Measurements from ENCODE around the gene ZNF19. TPM values are rescaled to one million over a fixed set of nuclear protein-coding genes. Genes with fewer than 3 reads are reported as not detected.
A peak's percentile ranks its signal among the peaks of the same experiment; 100 is the strongest.

Gene ZNF19
- total RNA-seq, 1 experiment from 2014 or later, result 2.6 TPM

- no TSS peak for BruUV-seq (replicated peaks)
- POLR2A ChIA-PET (ENCODE audit: low non-redundant PET), result interaction anchor here (0.5 kb wide), 1 partner anchor 471 kb away, joined by 3 read pairs; no protein-coding TSS in a partner anchor
- intact Hi-C loops (cut with micrococcal nuclease; ENCODE audit: unreplicated experiment), result no loop called here
These were observed 1.2 kb upstream of the ZNF19 start for GRCh38 chr16:71490361-71490760.

GRCh38 chr16:71484006-71484893 lies 4.9 kb downstream of the ZNF19 start:
- intact Hi-C loops (cut with micrococcal nuclease; ENCODE audit: unreplicated experiment), result loop anchor here (1.0 kb wide), 1 partner anchor 22 kb away; the partner anchor contains the start of gene ZNF23
- Histone ChIP-seq H3K27me3 (replicated peaks; ENCODE audit: insufficient read depth, low read depth, low read length, poor library complexity) (no peaks in the 10 kb centered on the region), H3K27ac (ENCODE audit: low read depth, low read length, poor library complexity, severe bottlenecking) (peak overlapping the region; percentile 89), H3K36me3 (ENCODE audit: insufficient read depth, low read length, poor library complexity, severe bottlenecking) (no peaks in the 10 kb centered on the region), H3K4me1 (ENCODE audit: insufficient read depth, low read length, poor library complexity, severe bottlenecking) (peaks cover 4% of the 10 kb centered on the region), H3K9me3 (ENCODE audit: low read depth, low read length, poor library complexity, severe bottlenecking) (no peaks in the 10 kb centered on the region), H3K4me3 (ENCODE audit: low read depth, low read length, poor library complexity, severe bottlenecking) (peak overlapping the region; percentile 75)
- peak; percentile 93 for DNase-seq (ENCODE audit: low spot score)
- TF ChIP-seq CTCF (conservative IDR thresholded peaks at IDR 0.05; ENCODE audit: low read depth, low read length) (no peak), EZH2 (IDR thresholded peaks at IDR 0.05; ENCODE audit: borderline replicate concordance, low read depth, low read length, poor library complexity, severe bottlenecking) (no peak)
- BruUV-seq (replicated peaks), result no TSS peak
- ChIA-PET CTCF (no interaction called here), POLR2A (ENCODE audit: low non-redundant PET) (no interaction called here)

More at GRCh38 chr16:71490361-71490760, 1.2 kb upstream of the ZNF19 start:
- no peaks in the 10 kb centered on the region for H3K4me1 ChIP-seq (ENCODE audit: insufficient read depth, low read length, poor library complexity, severe bottlenecking)
- CTCF ChIA-PET, result no interaction called here
- H3K9me3 ChIP-seq (ENCODE audit: low read depth, low read length, poor library complexity, severe bottlenecking), result no peaks in the 10 kb centered on the region
- H3K36me3 ChIP-seq (ENCODE audit: insufficient read depth, low read length, poor library complexity, severe bottlenecking), result no peaks in the 10 kb centered on the region
- H3K4me3 ChIP-seq (ENCODE audit: low read depth, low read length, poor library complexity, severe bottlenecking), result no peak overlapping the region
- no peak for DNase-seq (ENCODE audit: low spot score)
- TF ChIP-seq EZH2 (IDR thresholded peaks at IDR 0.05; ENCODE audit: borderline replicate concordance, low read depth, low read length, poor library complexity, severe bottlenecking), result no peak
- no peak for TF ChIP-seq CTCF (conservative IDR thresholded peaks at IDR 0.05; ENCODE audit: low read depth, low read length)
- no peak overlapping the region for H3K27ac ChIP-seq (ENCODE audit: low read depth, low read length, poor library complexity, severe bottlenecking)
- no peaks in the 10 kb centered on the region for H3K27me3 ChIP-seq (replicated peaks; ENCODE audit: insufficient read depth, low read depth, low read length, poor library complexity)

GRCh38 chr16:71482569-71482968 lies 6.6 kb downstream of the ZNF19 start:
- BruUV-seq (replicated peaks), result no TSS peak
- DNase-seq (ENCODE audit: low spot score), result no peak
- TF ChIP-seq CTCF (conservative IDR thresholded peaks at IDR 0.05; ENCODE audit: low read depth, low read length), result no peak
- TF ChIP-seq EZH2 (IDR thresholded peaks at IDR 0.05; ENCODE audit: borderline replicate concordance, low read depth, low read length, poor library complexity, severe bottlenecking), result no peak
- intact Hi-C loops (cut with micrococcal nuclease; ENCODE audit: unreplicated experiment), result no loop called here
- ChIA-PET POLR2A (ENCODE audit: low non-redundant PET) (no interaction called here), CTCF (no interaction called here)
- H3K36me3 ChIP-seq (ENCODE audit: insufficient read depth, low read length, poor library complexity, severe bottlenecking), result no peaks in the 10 kb centered on the region
- H3K27ac ChIP-seq (ENCODE audit: low read depth, low read length, poor library complexity, severe bottlenecking), result no peak overlapping the region
- H3K9me3 ChIP-seq (ENCODE audit: low read depth, low read length, poor library complexity, severe bottlenecking), result no peaks in the 10 kb centered on the region
- peaks cover 4% of the 10 kb centered on the region for H3K4me1 ChIP-seq (ENCODE audit: insufficient read depth, low read length, poor library complexity, severe bottlenecking)
- H3K27me3 ChIP-seq (replicated peaks; ENCODE audit: insufficient read depth, low read depth, low read length, poor library complexity), result no peaks in the 10 kb centered on the region
- H3K4me3 ChIP-seq (ENCODE audit: low read depth, low read length, poor library complexity, severe bottlenecking), result no peak overlapping the region
